Esophagus squamous epithelium (tissue), 4 donors: Measurements from ENCODE around the gene GPC6.

Experiments used
- CTCF ChIP-seq, 6 experiments: fragments of 450-650 bp in 4 of 6; fragments of 200-600 bp in 2 of 6; sonication (generic) in 2 of 6; IDR thresholded peaks; one replicate each; pipeline ENCODE4 v1.5.1; 2016 to 2019; ENCODE audit warnings: antibody characterized with exemption in 6 of 6, mild to moderate bottlenecking in 4 of 6, moderate library complexity in 4 of 6
- POLR2A ChIP-seq, 4 donors: fragments of 450-650 bp; IDR thresholded peaks; one replicate each; pipeline ENCODE4 v1.6.1; 2017; ENCODE audit warnings: antibody characterized with exemption in 4 of 4, mild to moderate bottlenecking in 4 of 4, moderate library complexity in 3 of 4

- TF ChIP-seq CTCF (IDR thresholded peaks at IDR 0.05) (no peak), POLR2A (IDR thresholded peaks at IDR 0.05) (no peak)
Measured at GRCh38 chr13:93987458-93987857, 760.9 kb downstream of the GPC6 start.
